GM10266 (cell line): ENCODE results near the gene PDE11A.

Experiments
- DNase-seq: peaks from one replicate; pipeline ENCODE4 v3.0.0; 2012; ENCODE audit errors: extremely low spot score
- CTCF ChIP-seq: IDR thresholded peaks from 2 replicates; pipeline ENCODE4 v1.5.1; 2012; ENCODE audit warnings: mild to moderate bottlenecking, low read depth; ENCODE audit not compliant: control insufficient read depth, insufficient read depth; ENCODE audit errors: missing control alignments

PDE11A gene

DNA sequence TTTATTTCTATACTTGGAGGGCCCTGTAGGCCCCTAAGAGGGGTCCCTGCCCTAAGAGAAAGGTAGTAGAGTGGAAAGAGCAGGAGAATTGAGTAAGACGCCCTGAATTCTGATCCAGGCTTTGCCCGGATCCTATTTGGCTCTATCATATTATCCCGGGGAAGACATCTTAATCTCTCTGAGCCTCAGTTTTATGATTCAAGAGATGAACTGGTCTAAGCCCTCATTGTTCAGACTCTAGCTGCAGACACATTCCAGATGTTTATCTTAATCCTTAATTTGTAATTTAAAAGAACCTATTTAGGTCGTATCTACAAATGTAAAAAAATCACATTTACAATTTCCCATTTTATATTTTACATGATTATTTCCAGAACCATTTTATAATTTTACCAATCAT lies 459.9 kb downstream of the PDE11A start:
- DNase-seq = no peak
- no peak for TF ChIP-seq CTCF

DNA sequence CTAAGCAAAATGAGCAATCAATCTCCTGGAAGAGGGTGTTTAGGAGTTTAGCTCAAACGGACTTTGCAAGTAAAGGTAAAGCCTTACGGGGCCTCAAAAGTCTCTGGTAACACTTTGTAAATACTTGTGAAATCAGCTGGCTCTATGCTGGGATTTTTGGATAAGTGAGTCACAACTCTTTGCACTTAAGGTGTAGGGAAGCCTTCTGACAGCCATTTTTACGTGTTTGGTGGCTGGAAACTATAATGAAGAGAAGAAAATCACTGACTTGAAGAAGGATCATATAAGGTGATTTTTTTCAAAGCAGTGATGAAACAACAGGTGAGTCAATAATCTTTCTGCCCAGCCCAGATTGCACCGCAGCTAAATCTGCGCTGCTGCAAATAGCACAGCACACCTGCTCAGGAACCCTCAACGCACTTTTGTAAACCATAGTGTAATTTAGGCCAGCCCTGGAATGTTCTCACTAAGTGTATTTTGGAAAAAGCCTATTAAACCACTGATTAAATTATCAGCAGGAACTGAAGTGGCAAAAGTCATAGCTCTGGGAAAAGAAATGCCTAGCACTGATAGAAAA lies 461.2 kb downstream of the PDE11A start:
- TF ChIP-seq CTCF = no peak
- no peak for DNase-seq

GRCh38 chr2:177610813-177611212 lies 461.8 kb downstream of the PDE11A start:
- TF ChIP-seq CTCF = no peak

GRCh38 chr2:177606636-177607035 lies 465.9 kb downstream of the PDE11A start:
- no peak for TF ChIP-seq CTCF
- no peak for DNase-seq

More at GRCh38 chr2:177610813-177611212, 461.8 kb downstream of the PDE11A start:
- no peak for DNase-seq

GRCh38 chr2:177604271-177605065 lies 468.1 kb downstream of the PDE11A start:
- peak; percentile 59 for TF ChIP-seq CTCF
- DNase-seq = peak; percentile 25

GRCh38 chr2:177603768-177604167 lies 468.8 kb downstream of the PDE11A start:
- no peak for TF ChIP-seq CTCF
- no peak for DNase-seq

DNA sequence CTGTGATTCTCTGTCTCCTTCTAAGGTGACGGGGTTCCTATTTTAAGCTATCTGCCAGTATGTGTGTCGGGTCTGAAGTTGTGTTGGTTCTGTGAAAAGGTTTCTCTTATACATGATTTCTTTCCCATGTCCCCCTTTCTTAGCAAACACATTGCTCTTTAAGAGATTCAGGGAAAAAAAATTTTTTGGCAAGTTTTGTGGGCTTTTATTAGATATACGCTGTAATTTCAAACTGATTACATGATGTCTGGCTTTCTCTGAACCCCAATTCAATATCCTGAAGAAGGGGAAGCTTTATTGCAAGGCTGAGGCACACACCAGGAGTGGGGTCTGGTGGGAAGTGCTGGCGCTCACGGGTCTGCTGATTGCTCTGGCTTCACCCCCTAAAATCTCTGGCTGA lies 469.4 kb downstream of the PDE11A start:
- DNase-seq = no peak
- TF ChIP-seq CTCF = no peak
